GM12892 (cell line): Measurements from ENCODE around the gene DOCK10.

ENCODE experiments used
- POLR2A ChIP-seq: IDR thresholded peaks from 2 replicates; pipeline ENCODE4 v1.6.1; 2011; ENCODE audit warnings: low read depth, low read length, control low read depth
- POLR2AphosphoS5 ChIP-seq: IDR thresholded peaks from 2 replicates; pipeline ENCODE4 v1.6.1; 2011; ENCODE audit warnings: low read depth, low read length, control low read depth
- TAF1 ChIP-seq: IDR thresholded peaks from 2 replicates; pipeline ENCODE4 v1.6.1; 2011; ENCODE audit warnings: low read depth, mild to moderate bottlenecking, control low read depth, low read length, borderline replicate concordance

DNA sequence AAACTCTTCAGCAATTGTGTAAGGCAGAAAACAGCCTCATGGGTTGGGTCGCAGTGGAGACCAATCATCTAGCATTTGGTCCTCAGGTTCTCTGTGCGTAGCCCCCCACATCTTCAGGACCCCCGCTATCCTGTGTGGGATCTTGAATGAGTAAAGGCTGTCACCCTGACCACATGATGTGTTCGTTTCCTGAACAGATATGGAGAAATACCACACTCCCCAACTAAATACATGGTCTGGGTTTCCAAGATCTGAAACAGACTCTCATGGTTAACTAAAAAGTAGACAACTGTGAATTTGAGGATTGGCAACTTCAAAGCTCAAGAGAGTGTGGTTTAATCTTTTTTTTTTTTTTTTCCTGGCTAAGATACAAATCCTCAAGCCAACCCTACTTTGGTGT lies 23.2 kb downstream of the DOCK10 start:
- TF ChIP-seq TAF1 (no peak), POLR2AphosphoS5 (no peak), POLR2A (no peak)
